Measurements from ENCODE around the gene ZFYVE28. TPM values are rescaled to one million over a fixed set of nuclear protein-coding genes. Genes with fewer than 3 reads are reported as not detected.
"Not testable (repeated sequence)": the region's sequence is repeated elsewhere in the genome, so short reads cannot be mapped to it uniquely, and the experiment has no call there.

Gene ZFYVE28
- total and polyA plus RNA-seq, 5 experiments from 2014 or later = 5.0 to 12.3 (median 8.5) TPM

DNA sequence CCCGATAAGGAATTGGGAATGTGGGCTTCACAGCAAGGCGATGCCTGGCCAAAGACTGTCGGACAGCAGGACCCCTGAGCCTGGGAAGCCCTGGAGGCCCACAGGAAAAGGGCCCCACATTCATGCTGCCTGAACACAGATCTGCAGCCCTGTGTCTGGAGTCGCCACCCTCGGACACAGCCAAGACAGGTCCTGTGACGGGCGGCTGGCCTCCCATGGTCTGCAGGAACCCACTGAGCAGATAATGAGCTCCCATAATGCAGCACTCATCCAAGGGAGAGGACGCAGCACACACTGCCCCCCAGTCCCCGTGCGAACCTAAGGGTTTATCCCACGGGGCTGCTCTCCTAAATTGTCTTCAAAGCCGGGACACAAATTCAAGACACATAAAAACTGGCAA is 30.6 kb downstream of the ZFYVE28 start:
- DNase-seq (no peak), ATAC-seq (no peak)
- Mint-ChIP-seq H3K36me3 (no peaks in the 10 kb centered on the region), H3K4me3 (no peak overlapping the region), H3K27ac (no peak overlapping the region), H3K9me3 (no peaks in the 10 kb centered on the region), H3K27me3 (peaks cover 4 to 41% (median 9%) of the 10 kb centered on the region in 5 donors), H3K4me1 (peaks cover 11 to 29% (median 12%) of the 10 kb centered on the region in 4 donors)
- POLR2A ChIA-PET = interaction anchor here (0.6 kb wide), 1 partner anchor 69 kb away, joined by 3 read pairs; no protein-coding TSS in a partner anchor

DNA sequence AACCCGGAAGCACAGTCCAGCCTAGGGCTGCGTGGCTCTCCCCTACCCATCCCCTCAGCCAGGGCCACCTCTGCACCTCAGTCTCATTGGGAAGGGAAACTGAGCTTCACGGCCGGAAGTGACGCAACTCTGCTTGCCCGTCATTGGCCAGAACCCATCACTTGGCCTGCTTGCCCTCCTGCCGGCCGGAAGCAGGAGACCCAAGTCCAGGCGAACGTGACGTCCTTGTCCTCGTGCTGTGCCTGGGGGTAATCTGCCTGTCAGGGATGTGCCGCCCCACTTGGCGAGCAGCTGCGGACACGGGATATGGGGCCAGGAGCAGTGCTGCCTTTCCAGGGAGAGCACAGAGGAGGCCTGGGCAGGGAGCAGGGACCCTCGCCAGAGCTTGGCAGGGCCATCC is 31.2 kb downstream of the ZFYVE28 start:
- POLR2A ChIA-PET = no interaction called here
- H3K36me3 Mint-ChIP-seq = no peaks in the 10 kb centered on the region
- H3K27ac Mint-ChIP-seq = peak overlapping the region in 1 of 10 donors; percentile 37
- H3K4me1 Mint-ChIP-seq = peaks cover 7 to 25% (median 12%) of the 10 kb centered on the region in 4 donors
- no peak for ATAC-seq
- H3K27me3 Mint-ChIP-seq = peaks cover 4 to 35% (median 9%) of the 10 kb centered on the region in 5 donors
- no peak for DNase-seq
- no peak overlapping the region for H3K4me3 Mint-ChIP-seq
- no peaks in the 10 kb centered on the region for H3K9me3 Mint-ChIP-seq

DNA sequence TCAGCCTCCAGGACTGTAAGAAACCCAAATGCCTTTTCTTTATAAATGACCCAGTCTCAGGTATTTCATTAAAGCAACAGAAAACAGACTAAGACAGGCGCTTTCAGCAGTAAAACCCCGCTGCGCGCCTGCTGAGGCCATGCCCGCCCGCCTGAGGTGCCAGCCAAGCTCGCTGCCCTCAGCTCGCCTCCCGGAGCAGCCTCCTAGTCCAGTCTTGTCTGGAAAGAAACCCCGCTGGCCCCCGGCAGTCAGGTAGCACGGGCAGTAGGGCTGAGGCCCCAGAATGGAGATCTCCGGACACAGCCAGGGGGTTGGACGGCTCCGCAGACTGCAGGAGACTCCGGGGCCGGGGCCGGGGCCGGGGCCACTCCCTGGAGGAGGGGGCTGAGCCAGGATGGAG is 31.7 kb downstream of the ZFYVE28 start:
- H3K9me3 Mint-ChIP-seq = no peaks in the 10 kb centered on the region
- no peak for ATAC-seq
- no peak overlapping the region for H3K4me3 Mint-ChIP-seq
- no peak overlapping the region for H3K27ac Mint-ChIP-seq
- H3K27me3 Mint-ChIP-seq = peaks cover 4 to 30% (median 7%) of the 10 kb centered on the region in 5 donors
- H3K36me3 Mint-ChIP-seq = no peaks in the 10 kb centered on the region
- POLR2A ChIA-PET = no interaction called here
- no peak for DNase-seq
- H3K4me1 Mint-ChIP-seq = peaks cover 6 to 23% (median 11%) of the 10 kb centered on the region in 4 donors

DNA sequence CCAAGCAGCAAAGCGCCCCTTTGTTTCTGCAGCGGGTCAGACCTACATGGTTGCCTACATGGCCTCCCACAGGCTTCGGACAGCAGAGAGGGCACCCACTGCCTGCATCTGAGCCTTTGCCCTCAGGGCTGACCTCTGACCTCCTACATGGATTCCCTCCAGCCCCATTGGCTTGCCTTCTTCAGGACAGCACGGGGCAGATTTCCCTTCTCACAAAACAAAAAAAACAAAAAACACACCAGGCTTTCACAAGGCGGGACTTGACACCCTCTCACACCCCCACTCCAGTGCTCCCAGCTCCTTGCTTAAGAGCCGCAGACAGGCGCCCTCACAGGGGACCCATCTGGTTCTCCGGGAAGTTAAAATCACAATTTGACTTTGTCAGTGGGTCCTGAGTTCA is 32.9 kb downstream of the ZFYVE28 start:
- Mint-ChIP-seq H3K4me1 (peaks cover 0 to 12% (median 3%) of the 10 kb centered on the region in 4 donors), H3K36me3 (peaks cover 0 to 5% (median 4%) of the 10 kb centered on the region in 3 donors), H3K9me3 (peaks cover 0 to 8% (median 0%) of the 10 kb centered on the region in 9 donors), H3K27ac (peak overlapping the region in 4 of 10 donors; percentile 61 to 83 (median 66)), H3K27me3 (peaks cover 0 to 20% (median 2%) of the 10 kb centered on the region in 5 donors), H3K4me3 (no peak overlapping the region)
- ATAC-seq = no peak
- no peak for DNase-seq
- POLR2A ChIA-PET = no interaction called here

DNA sequence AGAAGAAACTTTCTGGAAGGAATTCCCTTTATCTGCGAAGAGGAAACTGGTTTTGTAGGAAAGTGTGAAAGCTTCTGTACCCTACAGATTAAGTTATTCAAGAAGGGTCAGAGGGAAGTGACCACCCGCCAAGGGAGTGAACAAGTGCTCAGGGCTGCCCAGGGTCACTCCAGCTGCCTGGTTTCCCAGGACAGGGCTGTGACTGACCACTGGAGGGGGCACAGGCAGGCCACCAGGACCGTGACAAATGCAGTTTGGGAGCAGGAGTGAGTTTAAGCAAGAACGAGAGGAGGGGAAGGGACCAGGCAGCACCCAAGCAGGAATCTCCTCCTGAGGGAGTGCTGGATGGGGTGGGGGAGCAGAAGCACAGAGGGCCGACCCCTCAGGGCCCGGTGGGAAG is 34.2 kb downstream of the ZFYVE28 start:
- ATAC-seq (no peak), DNase-seq (no peak)
- H3K36me3 Mint-ChIP-seq = peaks cover 0 to 5% (median 4%) of the 10 kb centered on the region in 3 donors
- POLR2A ChIA-PET = no interaction called here
- peaks cover 0 to 8% (median 1%) of the 10 kb centered on the region in 4 donors for H3K4me1 Mint-ChIP-seq
- peak overlapping the region in 1 of 10 donors; percentile 48 for H3K27ac Mint-ChIP-seq
- peaks cover 0 to 10% (median 0%) of the 10 kb centered on the region in 5 donors for H3K27me3 Mint-ChIP-seq
- H3K4me3 Mint-ChIP-seq = no peak overlapping the region
- peaks cover 0 to 8% (median 0%) of the 10 kb centered on the region in 9 donors for H3K9me3 Mint-ChIP-seq

DNA sequence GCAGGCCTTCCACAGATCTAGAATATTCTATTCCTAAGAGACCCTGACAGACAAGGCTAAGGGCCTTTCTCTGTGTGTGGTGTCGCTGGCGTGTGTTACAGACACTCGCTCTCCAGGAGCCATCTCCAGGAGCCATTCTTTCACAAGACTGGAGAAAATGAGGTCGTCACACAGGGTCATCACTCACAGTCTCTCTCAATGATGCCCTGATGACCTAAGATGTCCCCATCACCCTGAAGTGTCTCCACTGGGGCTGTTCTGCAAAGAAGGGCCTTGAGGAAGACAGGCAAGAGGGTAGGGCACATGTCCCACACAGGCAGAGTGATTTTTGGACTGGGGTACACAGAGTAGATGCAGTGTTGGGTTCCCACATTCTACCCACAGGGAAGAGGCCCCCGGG is 34.7 kb downstream of the ZFYVE28 start:
- H3K9me3 Mint-ChIP-seq = peaks cover 0 to 8% (median 0%) of the 10 kb centered on the region in 9 donors
- POLR2A ChIA-PET = no interaction called here
- H3K27me3 Mint-ChIP-seq = peaks cover 0 to 5% (median 0%) of the 10 kb centered on the region in 5 donors
- peaks cover 0 to 5% (median 4%) of the 10 kb centered on the region in 3 donors for H3K36me3 Mint-ChIP-seq
- no peak for ATAC-seq
- H3K4me1 Mint-ChIP-seq = peaks cover 0 to 5% (median 1%) of the 10 kb centered on the region in 4 donors
- DNase-seq = no peak
- H3K4me3 Mint-ChIP-seq = no peak overlapping the region
- peak overlapping the region in 1 of 10 donors; percentile 33 for H3K27ac Mint-ChIP-seq

- ATAC-seq, H3K4me1 Mint-ChIP-seq, DNase-seq, POLR2A ChIA-PET, H3K27ac Mint-ChIP-seq, H3K9me3 Mint-ChIP-seq, H3K27me3 Mint-ChIP-seq, H3K4me3 Mint-ChIP-seq, H3K36me3 Mint-ChIP-seq: not testable (repeated sequence)
These were observed 35.2 kb downstream of the ZFYVE28 start for GRCh38 chr4:2383220-2383631.

- H3K27me3 Mint-ChIP-seq = not testable (repeated sequence)
These were observed 35.7 kb downstream of the ZFYVE28 start for GRCh38 chr4:2382769-2383202.

DNA sequence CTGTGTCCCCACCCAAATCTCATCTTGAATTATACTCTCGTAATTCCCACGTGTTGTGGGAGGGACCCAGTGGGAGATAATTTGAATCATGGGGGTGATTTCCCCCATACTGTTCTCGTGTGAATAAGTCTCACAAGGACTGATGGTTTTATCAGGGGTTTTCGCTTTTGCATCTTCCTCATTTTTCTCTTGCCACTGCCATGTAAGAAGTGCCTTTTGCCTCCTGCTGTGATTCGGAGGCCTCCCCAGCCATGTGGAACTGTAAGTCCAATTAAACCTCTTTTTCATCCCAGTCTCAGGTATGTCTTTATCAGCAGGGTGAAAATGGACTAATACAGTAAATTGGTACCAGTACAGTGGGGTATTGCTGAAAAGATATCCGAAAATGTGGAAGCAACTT is 37.9 kb downstream of the ZFYVE28 start:
- H3K36me3 Mint-ChIP-seq, H3K4me3 Mint-ChIP-seq, H3K9me3 Mint-ChIP-seq, H3K27me3 Mint-ChIP-seq, DNase-seq, ATAC-seq, H3K4me1 Mint-ChIP-seq, POLR2A ChIA-PET: not testable (repeated sequence)
- H3K27ac Mint-ChIP-seq = peak overlapping the region in 1 of 10 donors; percentile 71

More at GRCh38 chr4:2382769-2383202, 35.7 kb downstream of the ZFYVE28 start:
- H3K27ac Mint-ChIP-seq = peak overlapping the region in 1 of 10 donors; percentile 25
- DNase-seq, ATAC-seq, H3K9me3 Mint-ChIP-seq, POLR2A ChIA-PET, H3K4me3 Mint-ChIP-seq, H3K36me3 Mint-ChIP-seq, H3K4me1 Mint-ChIP-seq: not testable (repeated sequence)

- no peaks in the 10 kb centered on the region for H3K27me3 Mint-ChIP-seq
- POLR2A ChIA-PET = interaction anchor here (0.5 kb wide), 1 partner anchor 143 kb away, joined by 6 read pairs; no protein-coding TSS in a partner anchor
These were observed 39.5 kb downstream of the ZFYVE28 start for GRCh38 chr4:2378898-2379297.

GRCh38 chr4:2378401-2378800 is 40.0 kb downstream of the ZFYVE28 start:
- H3K4me1 Mint-ChIP-seq = peaks cover 0 to 5% (median 0%) of the 10 kb centered on the region in 4 donors
- peaks cover 0 to 8% (median 0%) of the 10 kb centered on the region in 9 donors for H3K9me3 Mint-ChIP-seq
- no peak overlapping the region for H3K4me3 Mint-ChIP-seq
- peak overlapping the region in 1 of 10 donors; percentile 24 for H3K27ac Mint-ChIP-seq
- H3K36me3 Mint-ChIP-seq = peaks cover 0 to 5% (median 4%) of the 10 kb centered on the region in 3 donors
- ATAC-seq (no peak), DNase-seq (no peak)
- H3K27me3 Mint-ChIP-seq = no peaks in the 10 kb centered on the region
- POLR2A ChIA-PET = interaction anchor here (0.6 kb wide), 1 partner anchor 84 kb away, joined by 3 read pairs; no protein-coding TSS in a partner anchor

More at GRCh38 chr4:2378898-2379297, 39.5 kb downstream of the ZFYVE28 start:
- H3K36me3 Mint-ChIP-seq = peaks cover 0 to 5% (median 4%) of the 10 kb centered on the region in 3 donors
- ATAC-seq (no peak), DNase-seq (no peak)
- H3K9me3 Mint-ChIP-seq = peaks cover 0 to 8% (median 0%) of the 10 kb centered on the region in 9 donors
- H3K4me1 Mint-ChIP-seq = peaks cover 0 to 6% (median 0%) of the 10 kb centered on the region in 4 donors
- peak overlapping the region in 2 of 10 donors; percentile 24 to 27 for H3K27ac Mint-ChIP-seq
- no peak overlapping the region for H3K4me3 Mint-ChIP-seq

DNA sequence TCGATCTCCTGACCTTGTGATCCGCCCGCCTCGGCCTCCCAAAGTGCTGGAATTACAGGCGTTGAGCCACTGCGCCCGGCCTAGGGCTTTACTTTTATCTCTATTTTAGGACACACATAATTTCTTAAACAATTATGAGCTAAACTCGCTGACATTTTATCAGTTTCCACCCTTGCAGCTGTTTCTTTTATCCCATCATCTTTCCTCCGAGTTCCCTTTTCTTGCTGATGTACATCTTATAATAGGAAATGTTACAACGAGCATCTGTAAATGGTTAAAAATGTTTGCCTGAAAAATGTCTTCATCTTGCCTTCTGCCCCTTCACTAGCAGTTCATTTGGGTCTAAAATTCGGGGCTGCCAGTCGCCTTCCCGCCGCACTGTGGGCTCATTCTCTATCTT is 41.2 kb downstream of the ZFYVE28 start:
- H3K9me3 Mint-ChIP-seq = peaks cover 0 to 8% (median 0%) of the 10 kb centered on the region in 9 donors
- no peaks in the 10 kb centered on the region for H3K27me3 Mint-ChIP-seq
- ATAC-seq (no peak), DNase-seq (no peak)
- no peak overlapping the region for H3K27ac Mint-ChIP-seq
- peaks cover 0 to 3% (median 0%) of the 10 kb centered on the region in 4 donors for H3K4me1 Mint-ChIP-seq
- peaks cover 0 to 5% (median 4%) of the 10 kb centered on the region in 3 donors for H3K36me3 Mint-ChIP-seq
- POLR2A ChIA-PET = no interaction called here
- H3K4me3 Mint-ChIP-seq = no peak overlapping the region

GRCh38 chr4:2375427-2375826 is 43.0 kb downstream of the ZFYVE28 start:
- Mint-ChIP-seq H3K27me3 (no peaks in the 10 kb centered on the region), H3K27ac (no peak overlapping the region), H3K4me1 (peaks cover 0 to 5% (median 0%) of the 10 kb centered on the region in 4 donors), H3K4me3 (no peak overlapping the region), H3K9me3 (no peaks in the 10 kb centered on the region), H3K36me3 (no peaks in the 10 kb centered on the region)
- DNase-seq (no peak), ATAC-seq (no peak)
- POLR2A ChIA-PET = no interaction called here

All from naive thymus-derived CD8-positive, alpha-beta T cell (primary cell).